Measurements from ENCODE around the gene NDC1. TPM values are rescaled to one million over a fixed set of nuclear protein-coding genes. Genes with fewer than 3 reads are reported as not detected.
"Not testable (repeated sequence)": the region's sequence is repeated elsewhere in the genome, so short reads cannot be mapped to it uniquely, and the experiment has no call there.

The NDC1 gene
- total and polyA plus RNA-seq, 2 of the 4 experiments (the other 2 are of a cell fraction), result 11.8 to 33.9 TPM

DNA sequence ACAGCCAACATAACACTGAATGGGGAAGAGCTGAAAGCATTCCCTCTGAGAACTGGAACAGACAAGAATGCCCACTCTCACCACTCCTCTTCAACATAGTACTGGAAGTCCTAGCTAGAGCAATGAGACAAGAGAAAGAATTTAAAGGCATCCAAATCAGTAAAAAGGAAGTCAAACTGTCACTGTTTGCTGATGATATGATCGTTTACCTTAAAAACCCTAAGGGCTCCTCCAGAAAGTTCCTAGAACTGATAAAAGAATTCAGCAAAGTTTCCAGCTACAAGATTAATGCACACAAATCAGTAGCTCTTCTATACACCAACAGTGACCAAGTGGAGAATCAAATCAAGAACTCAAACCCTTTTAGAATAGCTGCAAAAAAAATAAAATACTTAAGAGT lies 22.6 kb downstream of the NDC1 start:
- H3K4me3 ChIP-seq (ENCODE audit: insufficient read depth, low read depth, low read length); ATAC-seq (ENCODE audit: low read depth); H2BK120ac ChIP-seq (ENCODE audit: low read depth, low read length); H3K4ac ChIP-seq (ENCODE audit: low read depth, low read length); DNase-seq; H2AFZ ChIP-seq (replicated peaks; ENCODE audit: low read length, poor library complexity); H2BK5ac ChIP-seq (ENCODE audit: low read depth, low read length, poor library complexity, severe bottlenecking); CTCF ChIA-PET; H3K14ac ChIP-seq (replicated peaks; ENCODE audit: low read depth, low read length); in situ Hi-C loops (cut with MboI; ENCODE audit: low sequenced_read_pairs); H3K27me3 ChIP-seq (ENCODE audit: control insufficient read depth, insufficient read depth, low read length); BruUV-seq (replicated peaks); H2AK9ac ChIP-seq (replicated peaks; ENCODE audit: low read depth, low read length, poor library complexity); H3K27ac ChIP-seq (ENCODE audit: insufficient read depth, low read length); H4K5ac ChIP-seq (ENCODE audit: low read depth, low read length); H2BK20ac ChIP-seq (ENCODE audit: low read depth, low read length); H4K8ac ChIP-seq (ENCODE audit: low read depth in 2 of 2, low read length in 2 of 2); H2AK5ac ChIP-seq (ENCODE audit: low read depth, low read length); dilution Hi-C loops (cut with HindIII; ENCODE audit: low sequenced_read_pairs, unreplicated experiment); H3K9me3 ChIP-seq (ENCODE audit: control insufficient read depth, insufficient read depth, low read length); H3K9ac ChIP-seq (ENCODE audit: low read depth, low read length); H3K9me1 ChIP-seq (ENCODE audit: insufficient read depth, low read length); H3K56ac ChIP-seq (ENCODE audit: extremely low read depth, insufficient read depth, low read length); H3K18ac ChIP-seq (ENCODE audit: low read depth, low read length); H3K23ac ChIP-seq (ENCODE audit: low read depth, low read length); H3K4me1 ChIP-seq (ENCODE audit: control insufficient read depth, insufficient read depth, low read length); H4K91ac ChIP-seq (ENCODE audit: insufficient read depth, low read depth, low read length); H3K36me3 ChIP-seq (ENCODE audit: control insufficient read depth, insufficient read depth, low read length); POLR2A ChIA-PET (ENCODE audit: unreplicated experiment); H4K20me1 ChIP-seq (ENCODE audit: insufficient read depth, low read length); H2BK15ac ChIP-seq (ENCODE audit: low read depth, low read length); H3K4me2 ChIP-seq (ENCODE audit: low read depth, low read length): not testable (repeated sequence)
- peaks cover 13 to 15% of the 10 kb centered on the region in 2 experiments; a peak in 3 of 4 replicates for H3K79me1 ChIP-seq (ENCODE audit: low read depth in 1 of 2, low read length in 2 of 2)
- intact Hi-C loops (cut with micrococcal nuclease), result loop anchor here (5.0 kb wide), 1 partner anchor 33 kb away; no protein-coding TSS in a partner anchor
- no CpG with 5 or more reads among the region's 1 CpG for WGBS, 2 experiments (ENCODE audit: extremely low coverage in 2 of 2, insufficient read length in 1 of 2)

Measured in IMR-90 (cell line).